DND-41 (cell line): ENCODE data around the gene ACAD10.

ENCODE experiments used
- ATAC-seq: fragments of 200-7000 bp; cut with Tn5 transposase; 3 replicates; pipeline ENCODE4 v1.9.1; 2021; ENCODE audit warnings: low read depth; ENCODE audit not compliant: insufficient read depth
- DNase-seq: peaks from one replicate; pipeline ENCODE4 v3.0.0-alpha.2; 2020
- H2AFZ ChIP-seq: 2 replicates; pipeline ENCODE4 v1.6.0; 2012; ENCODE audit warnings: low read depth, low read length
- H3K27ac ChIP-seq: 2 replicates; pipeline ENCODE4 v1.5.1; 2012; ENCODE audit warnings: low read length, inconsistent platforms
- H3K27me3 ChIP-seq: fragments of 200-600 bp; sonication (generic); 2 replicates; pipeline ENCODE4 v1.6.0; 2012; ENCODE audit warnings: low read length, mild to moderate bottlenecking, inconsistent platforms; ENCODE audit not compliant: insufficient read depth, poor library complexity
- H3K36me3 ChIP-seq: 2 replicates; pipeline ENCODE4 v1.5.1; 2012; ENCODE audit warnings: low read length, inconsistent platforms; ENCODE audit not compliant: insufficient read depth
- H3K4me1 ChIP-seq: 2 replicates; pipeline ENCODE4 v1.5.1; 2012; ENCODE audit warnings: mild to moderate bottlenecking, low read length; ENCODE audit not compliant: insufficient read depth
- H3K4me2 ChIP-seq: 2 replicates; pipeline ENCODE4 v1.6.0; 2012; ENCODE audit warnings: mild to moderate bottlenecking, moderate library complexity, low read length, inconsistent platforms; ENCODE audit not compliant: insufficient read depth
- H3K4me3 ChIP-seq, 2 experiments: fragments of 200-600 bp in 1 of 2; shearing (Covaris generic) in 1 of 2; 2 replicates each; pipeline ENCODE4 v1.5.1; 2012 to 2016; ENCODE audit warnings: inconsistent platforms in 2 of 2, low read length in 2 of 2, mild to moderate bottlenecking in 2 of 2, low read depth in 1 of 2, moderate library complexity in 1 of 2
- H3K79me2 ChIP-seq: 2 replicates; pipeline ENCODE4 v1.6.0; 2012; ENCODE audit warnings: low read length, inconsistent platforms; ENCODE audit not compliant: insufficient read depth
- H3K9ac ChIP-seq: 2 replicates; pipeline ENCODE4 v1.6.0; 2012; ENCODE audit warnings: low read depth, mild to moderate bottlenecking, inconsistent platforms, low read length, moderate library complexity
- H3K9me3 ChIP-seq: 2 replicates; pipeline ENCODE4 v1.5.1; 2012; ENCODE audit warnings: low read length, moderate library complexity, mild to moderate bottlenecking, inconsistent platforms; ENCODE audit not compliant: insufficient read depth, severe bottlenecking
- H4K20me1 ChIP-seq: 2 replicates; pipeline ENCODE4 v1.6.0; 2012; ENCODE audit warnings: low read length; ENCODE audit not compliant: insufficient read depth
- EZH2 ChIP-seq: IDR thresholded peaks from 3 replicates; pipeline ENCODE4 v1.6.1; 2012; ENCODE audit warnings: borderline replicate concordance, low read depth, mild to moderate bottlenecking, moderate library complexity, low read length, inconsistent platforms; ENCODE audit not compliant: severe bottlenecking
- TF ChIP-seq, protein P1 (sequence below): IDR thresholded peaks from 2 replicates; pipeline ENCODE4 v1.5.1; 2012; ENCODE audit warnings: borderline replicate concordance, low read length, moderate library complexity, mild to moderate bottlenecking; ENCODE audit not compliant: poor library complexity, severe bottlenecking; ENCODE audit errors: extremely low read depth

Gene ACAD10

DNA sequence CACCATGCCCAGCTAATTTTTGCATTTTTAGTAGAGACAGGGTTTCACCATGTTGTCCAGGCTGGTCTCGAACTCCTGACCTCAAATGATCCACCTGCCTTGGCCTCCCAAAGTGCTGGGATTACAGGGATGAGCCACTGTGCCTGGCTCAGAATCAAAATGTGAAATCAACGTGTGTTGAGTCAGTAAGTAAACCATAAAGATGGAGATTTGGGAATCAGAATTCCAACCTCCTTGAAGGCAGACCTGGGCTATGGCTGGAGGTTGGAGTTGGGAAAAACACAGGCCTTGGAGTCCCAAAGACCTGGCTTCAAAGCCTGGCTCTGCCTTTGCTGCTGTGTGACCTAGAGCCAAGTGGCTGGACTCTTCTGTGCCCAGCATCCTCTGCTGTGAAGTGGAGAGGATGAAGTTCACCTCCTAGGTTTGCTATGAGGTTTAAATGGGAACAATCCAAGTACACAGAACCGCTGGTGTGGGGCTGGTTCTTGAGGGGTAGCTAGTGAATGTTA, 91.0 kb downstream of the ACAD10 start:
- Histone ChIP-seq H3K27me3 (no peaks in the 10 kb centered on the region), H3K4me3 (no peak overlapping the region), H3K4me1 (no peaks in the 10 kb centered on the region), H3K9ac (no peak overlapping the region), H2AFZ (no peak overlapping the region), H3K27ac (no peak overlapping the region), H3K36me3 (no peaks in the 10 kb centered on the region), H4K20me1 (no peaks in the 10 kb centered on the region), H3K9me3 (no peaks in the 10 kb centered on the region), H3K79me2 (no peaks in the 10 kb centered on the region), H3K4me2 (no peak overlapping the region)
- DNase-seq (no peak), ATAC-seq (no peak)
- TF ChIP-seq EZH2, result no peak
- TF ChIP-seq, protein P1, sequence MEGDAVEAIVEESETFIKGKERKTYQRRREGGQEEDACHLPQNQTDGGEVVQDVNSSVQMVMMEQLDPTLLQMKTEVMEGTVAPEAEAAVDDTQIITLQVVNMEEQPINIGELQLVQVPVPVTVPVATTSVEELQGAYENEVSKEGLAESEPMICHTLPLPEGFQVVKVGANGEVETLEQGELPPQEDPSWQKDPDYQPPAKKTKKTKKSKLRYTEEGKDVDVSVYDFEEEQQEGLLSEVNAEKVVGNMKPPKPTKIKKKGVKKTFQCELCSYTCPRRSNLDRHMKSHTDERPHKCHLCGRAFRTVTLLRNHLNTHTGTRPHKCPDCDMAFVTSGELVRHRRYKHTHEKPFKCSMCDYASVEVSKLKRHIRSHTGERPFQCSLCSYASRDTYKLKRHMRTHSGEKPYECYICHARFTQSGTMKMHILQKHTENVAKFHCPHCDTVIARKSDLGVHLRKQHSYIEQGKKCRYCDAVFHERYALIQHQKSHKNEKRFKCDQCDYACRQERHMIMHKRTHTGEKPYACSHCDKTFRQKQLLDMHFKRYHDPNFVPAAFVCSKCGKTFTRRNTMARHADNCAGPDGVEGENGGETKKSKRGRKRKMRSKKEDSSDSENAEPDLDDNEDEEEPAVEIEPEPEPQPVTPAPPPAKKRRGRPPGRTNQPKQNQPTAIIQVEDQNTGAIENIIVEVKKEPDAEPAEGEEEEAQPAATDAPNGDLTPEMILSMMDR, result no peak

DNA sequence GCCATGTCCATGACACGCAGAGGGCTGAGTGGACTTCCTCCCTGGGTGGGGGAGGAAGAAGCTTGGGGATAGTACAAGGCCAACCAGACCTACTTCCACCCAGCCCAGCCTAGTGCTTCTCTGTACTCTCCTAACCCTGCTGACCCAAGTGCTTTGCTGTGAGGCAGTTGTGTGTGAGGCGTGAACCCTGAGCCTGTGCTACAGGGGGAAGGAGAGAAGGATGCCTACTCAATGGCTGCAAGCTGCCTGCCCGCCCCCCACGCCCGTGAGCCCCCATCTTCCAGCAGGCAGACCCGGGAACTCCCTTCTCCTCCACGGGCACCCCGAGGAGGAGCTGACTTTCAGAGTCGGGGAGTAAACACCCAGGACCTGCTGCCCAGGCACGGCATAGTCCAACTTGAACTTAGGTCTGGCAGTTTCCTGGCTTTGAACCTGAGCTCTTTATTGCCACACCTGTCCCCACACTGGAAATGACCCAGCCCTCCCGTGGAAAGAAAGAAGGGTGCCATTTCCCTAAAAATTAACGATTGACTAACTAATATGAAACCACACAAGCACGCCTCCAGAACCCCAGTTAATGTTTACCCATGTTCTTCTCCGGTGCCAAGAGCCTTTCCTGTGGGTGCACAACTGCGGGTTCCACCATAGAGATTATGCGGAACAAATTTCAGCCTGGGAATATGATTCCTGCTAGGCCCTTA, 91.6 kb downstream of the ACAD10 start:
- Histone ChIP-seq H4K20me1 (no peaks in the 10 kb centered on the region), H3K9me3 (no peaks in the 10 kb centered on the region), H3K4me2 (no peak overlapping the region), H3K79me2 (no peaks in the 10 kb centered on the region), H3K36me3 (no peaks in the 10 kb centered on the region), H3K27me3 (no peaks in the 10 kb centered on the region), H3K4me3 (no peak overlapping the region), H3K4me1 (no peaks in the 10 kb centered on the region), H3K27ac (no peak overlapping the region), H3K9ac (no peak overlapping the region), H2AFZ (no peak overlapping the region)
- DNase-seq, result no peak
- no peak for ATAC-seq
- no peak for TF ChIP-seq EZH2
- TF ChIP-seq, protein P1, result no peak

DNA sequence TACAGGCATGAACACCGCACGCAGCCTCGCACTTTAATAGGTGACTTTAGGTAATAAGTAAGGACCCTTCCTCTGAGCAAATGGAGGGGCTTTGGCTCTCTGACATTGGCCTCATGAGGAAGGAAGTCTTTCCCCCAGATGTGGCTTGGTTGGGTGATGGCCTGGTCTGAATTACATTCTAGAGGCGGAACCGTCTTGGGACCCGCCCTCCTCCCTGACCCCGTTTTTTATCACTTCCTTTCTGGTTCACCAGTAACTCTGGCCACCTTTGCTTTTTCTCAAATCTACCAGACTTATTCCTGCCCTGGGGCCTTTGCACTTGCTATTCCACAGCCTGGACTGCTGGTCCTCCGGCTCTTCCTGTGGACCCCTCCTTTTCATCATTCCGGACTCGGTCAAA, 94.3 kb downstream of the ACAD10 start:
- Histone ChIP-seq H4K20me1 (no peaks in the 10 kb centered on the region), H3K9ac (no peak overlapping the region), H2AFZ (no peak overlapping the region), H3K36me3 (no peaks in the 10 kb centered on the region), H3K27ac (no peak overlapping the region), H3K4me3 (no peak overlapping the region), H3K27me3 (no peaks in the 10 kb centered on the region), H3K4me1 (no peaks in the 10 kb centered on the region), H3K9me3 (no peaks in the 10 kb centered on the region), H3K79me2 (no peaks in the 10 kb centered on the region), H3K4me2 (no peak overlapping the region)
- DNase-seq (no peak), ATAC-seq (no peak)
- TF ChIP-seq, protein P1, result no peak
- no peak for TF ChIP-seq EZH2

DNA sequence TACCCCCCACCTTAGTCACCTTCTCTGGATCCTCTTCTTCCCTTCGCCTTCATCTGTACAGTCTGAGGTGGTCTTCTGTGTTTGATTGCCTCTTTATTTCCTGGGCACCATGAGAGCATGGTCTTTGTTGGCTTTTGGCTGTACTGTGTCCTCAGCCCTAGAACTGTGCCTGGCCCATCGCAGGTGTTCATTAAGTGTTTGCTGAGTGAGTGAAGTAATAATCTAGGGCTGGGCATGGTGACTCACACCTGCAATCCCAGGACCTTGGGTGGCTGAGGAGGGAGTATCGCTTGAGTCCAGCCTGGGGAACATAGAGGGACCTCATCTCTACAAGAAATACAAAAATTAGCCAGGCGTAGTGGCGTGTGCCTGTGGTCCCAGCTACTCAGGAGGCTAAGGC, 94.8 kb downstream of the ACAD10 start:
- H3K9ac ChIP-seq, result no peak overlapping the region
- no peaks in the 10 kb centered on the region for H3K9me3 ChIP-seq
- H2AFZ ChIP-seq, result no peak overlapping the region
- TF ChIP-seq, protein P1, result no peak
- TF ChIP-seq EZH2, result no peak
- H4K20me1 ChIP-seq, result no peaks in the 10 kb centered on the region
- H3K27me3 ChIP-seq, result no peaks in the 10 kb centered on the region
- no peak overlapping the region for H3K4me2 ChIP-seq
- H3K4me1 ChIP-seq, result no peaks in the 10 kb centered on the region
- DNase-seq (no peak), ATAC-seq (no peak)
- H3K27ac ChIP-seq, result no peak overlapping the region
- H3K79me2 ChIP-seq, result no peaks in the 10 kb centered on the region
- no peaks in the 10 kb centered on the region for H3K36me3 ChIP-seq
- H3K4me3 ChIP-seq, result no peak overlapping the region
